HG02840 (cell line): ENCODE results near the gene C9orf78.

ENCODE experiments used
- ATAC-seq: cut with Tn5 transposase; IDR thresholded peaks from one replicate; pipeline ENCODE4 v1.9.1; 2021; ENCODE audit warnings: mild to moderate bottlenecking, moderate library complexity, moderate number of reproducible peaks; ENCODE audit not compliant: unreplicated experiment, low FRiP score

The C9orf78 gene

GRCh38 chr9:129848712-129849441, 13.8 kb upstream of the C9orf78 start:
- ATAC-seq = no peak

- ATAC-seq = no peak
These were observed 10.3 kb upstream of the C9orf78 start for GRCh38 chr9:129845373-129845772.

GRCh38 chr9:129841071-129841470, 6.0 kb upstream of the C9orf78 start:
- ATAC-seq = no peak

GRCh38 chr9:129840034-129840433, 5.0 kb upstream of the C9orf78 start:
- no peak for ATAC-seq

GRCh38 chr9:129839324-129840023, 4.4 kb upstream of the C9orf78 start:
- ATAC-seq = no peak

GRCh38 chr9:129838707-129839259, 3.7 kb upstream of the C9orf78 start:
- no peak for ATAC-seq

GRCh38 chr9:129836311-129837007, 1.4 kb upstream of the C9orf78 start:
- ATAC-seq = no peak

GRCh38 chr9:129835860-129836223, 767 bp upstream of the C9orf78 start:
- ATAC-seq = no peak

GRCh38 chr9:129834489-129835127, 467 bp downstream of the C9orf78 start:
- ATAC-seq = peak; percentile 24

GRCh38 chr9:129832982-129833381, 2.1 kb downstream of the C9orf78 start:
- ATAC-seq = no peak

- no peak for ATAC-seq
These were observed 6.1 kb downstream of the C9orf78 start for GRCh38 chr9:129828969-129829368.

GRCh38 chr9:129828051-129828450, 7.0 kb downstream of the C9orf78 start:
- ATAC-seq = no peak

GRCh38 chr9:129826759-129827158, 8.3 kb downstream of the C9orf78 start:
- no peak for ATAC-seq

- ATAC-seq = no peak
These were observed 8.7 kb downstream of the C9orf78 start for GRCh38 chr9:129826344-129826743.

- ATAC-seq = peak; percentile 95
These were observed 11.0 kb downstream of the C9orf78 start, which contains the start of gene TOR1A for GRCh38 chr9:129823935-129824601. Gene TOR1A (minus strand): TSS chr9:129824136. CDS start chr9:129824085, 51 bp downstream.

GRCh38 chr9:129823542-129823934, 11.5 kb downstream of the C9orf78 start:
- no peak for ATAC-seq

- ATAC-seq = no peak
These were observed 12.1 kb downstream of the C9orf78 start for GRCh38 chr9:129822898-129823541.

- ATAC-seq = no peak
These were observed 18.3 kb downstream of the C9orf78 start for GRCh38 chr9:129816501-129817435.
